GM12878 (cell line): ENCODE data around the gene FOXI1. TPM values are rescaled to one million over a fixed set of nuclear protein-coding genes. Genes with fewer than 3 reads are reported as not detected.

ENCODE experiments used
- ATAC-seq: fragments of 200-7000 bp; cut with Tn5 transposase; 3 replicates; pipeline ENCODE4 v1.9.1; 2020; ENCODE audit warnings: mild to moderate bottlenecking, moderate library complexity
- BruUV-seq: library from RNA; stranded (reverse); fragments of 400-500 nt; replicated peaks from 2 replicates; lab custom pipeline; 2021; lab: Mats Ljungman, UMichigan
- CTCF ChIA-PET: fragments of 300-600 bp; sonication (Branson Sonifier 250); formaldehyde crosslinking; extraction: SDS; loops from one replicate; lab custom pipeline; 2021; ENCODE audit warnings: inconsistent platforms; lab: Yijun Ruan, JAX
- POLR2A ChIA-PET: fragments of 350-600 bp; formaldehyde crosslinking; extraction: SDS; loops from one replicate; lab custom pipeline; 2021; ENCODE audit warnings: inconsistent platforms; lab: Charles Lee
- RAD21 ChIA-PET: fragments of 300-600 bp; sonication (Branson Sonifier 250); formaldehyde crosslinking; loops from one replicate; lab custom pipeline; 2023; ENCODE audit warnings: antibody characterized with exemption; ENCODE audit not compliant: unreplicated experiment; lab: Charles Lee
- SMC1A ChIA-PET: fragments of 300-600 bp; sonication (Branson Sonifier 250); formaldehyde crosslinking; loops from one replicate; lab custom pipeline; 2023; ENCODE audit not compliant: unreplicated experiment, uncharacterized antibody; lab: Charles Lee
- DNase-seq: peaks from one replicate; pipeline ENCODE4 v3.0.0-alpha.2; 2011; ENCODE audit warnings: low read depth, low spot score
- FAIRE-seq: peaks from 3 replicates; lab custom pipeline; 2011; peaks lifted over from hg19 to GRCh38; lab: Jason Lieb, UNC
- H2AFZ ChIP-seq: 2 replicates; pipeline ENCODE4 v1.6.0; 2011; ENCODE audit warnings: low read depth, low read length, control low read depth; ENCODE audit not compliant: control insufficient read depth
- H3K27ac ChIP-seq: 2 replicates; pipeline ENCODE4 v1.5.1; 2011; ENCODE audit warnings: control low read depth; ENCODE audit not compliant: control insufficient read depth, insufficient read depth
- H3K27me3 ChIP-seq, 2 experiments: replicated peaks in 1 of 2; 2 replicates each; pipeline versions ENCODE4 v1.6.0 to v1.6.1; 2011; ENCODE audit warnings: low read length in 1 of 2; ENCODE audit not compliant: control insufficient read depth in 2 of 2, insufficient read depth in 2 of 2
- H3K36me3 ChIP-seq, 2 experiments: 2 replicates each; pipeline ENCODE4 v1.5.1; 2011; ENCODE audit warnings: low read length in 1 of 2; ENCODE audit not compliant: control insufficient read depth in 2 of 2, insufficient read depth in 2 of 2
- H3K4me1 ChIP-seq: 2 replicates; pipeline ENCODE4 v1.6.1; 2011; ENCODE audit warnings: mild to moderate bottlenecking, low read length, moderate library complexity, mixed read lengths; ENCODE audit not compliant: control insufficient read depth, insufficient read depth
- H3K4me2 ChIP-seq: 2 replicates; pipeline ENCODE4 v1.6.0; 2011; ENCODE audit warnings: control low read depth; ENCODE audit not compliant: control insufficient read depth, insufficient read depth
- H3K4me3 ChIP-seq: fragments of 200-600 bp; sonication (generic); 2 replicates; pipeline ENCODE4 v1.5.1; 2016
- H3K79me2 ChIP-seq: 2 replicates; pipeline ENCODE4 v1.6.0; 2011; ENCODE audit warnings: low read length; ENCODE audit not compliant: control insufficient read depth, insufficient read depth
- H3K9ac ChIP-seq: 2 replicates; pipeline ENCODE4 v1.8.0; 2011; ENCODE audit warnings: low read length, control low read depth, mixed read lengths; ENCODE audit not compliant: control insufficient read depth, insufficient read depth
- H3K9me3 ChIP-seq: replicated peaks from 3 replicates; pipeline ENCODE4 v1.5.1; 2011; ENCODE audit warnings: mild to moderate bottlenecking, low read length; ENCODE audit not compliant: control insufficient read depth, insufficient read depth
- H4K20me1 ChIP-seq: 2 replicates; pipeline ENCODE4 v1.6.0; 2011; ENCODE audit not compliant: control insufficient read depth, insufficient read depth
- BACH1 ChIP-seq: fragments of 450-650 bp; IDR thresholded peaks from 2 replicates; pipeline ENCODE4 v1.6.1; 2017; ENCODE audit warnings: mild to moderate bottlenecking, borderline replicate concordance
- EED ChIP-seq: sonication (generic); IDR thresholded peaks from 2 replicates; pipeline ENCODE4 v1.6.1; 2016; ENCODE audit warnings: antibody characterized with exemption, low read depth
- FOXM1 ChIP-seq: IDR thresholded peaks from 2 replicates; pipeline ENCODE4 v1.6.1; 2012; ENCODE audit warnings: low read depth, mild to moderate bottlenecking, inconsistent platforms, low read length, moderate library complexity
- GABPA ChIP-seq: IDR thresholded peaks from 2 replicates; pipeline ENCODE4 v1.6.1; 2014; ENCODE audit warnings: antibody characterized with exemption, low read depth, mild to moderate bottlenecking, inconsistent platforms
- IRF5 ChIP-seq: fragments of 450-650 bp; IDR thresholded peaks from 2 replicates; pipeline ENCODE4 v1.6.1; 2017; ENCODE audit warnings: borderline replicate concordance
- MTA2 ChIP-seq: fragments of 450-650 bp; IDR thresholded peaks from 2 replicates; pipeline ENCODE4 v1.6.1; 2016; ENCODE audit warnings: low read depth, mild to moderate bottlenecking, moderate library complexity
- NBN ChIP-seq: fragments of 450-650 bp; IDR thresholded peaks from 2 replicates; pipeline ENCODE4 v1.6.1; 2016
- NFYA ChIP-seq: IDR thresholded peaks from 2 replicates; pipeline ENCODE4 v1.6.1; 2011; ENCODE audit warnings: low read depth, mild to moderate bottlenecking, low read length, improper control_type of control experiment, borderline replicate concordance
- SMAD5 ChIP-seq: IDR thresholded peaks from 2 replicates; pipeline ENCODE4 v1.6.1; 2016; ENCODE audit warnings: antibody characterized with exemption, low read depth
- SRF ChIP-seq, 2 experiments: IDR thresholded peaks; 2 replicates each; pipeline ENCODE4 v1.6.1; 2011; ENCODE audit warnings: low read depth in 2 of 2, low read length in 2 of 2, mild to moderate bottlenecking in 1 of 2, moderate library complexity in 1 of 2
- WGBS: methylation state at CpG from one replicate; pipeline ENCODE4 v1.1.6; 2016; ENCODE audit warnings: low lambda C conversion rate; ENCODE audit not compliant: insufficient replicate concordance, insufficient coverage; ENCODE audit errors: missing lambda C conversion rate; 5-methylcytosine and 5-hydroxymethylcytosine counted together
- in situ Hi-C: fragments of 300-500 bp; cut with MboI; formaldehyde crosslinking; loops from 9 replicates; pipeline ENCODE4 v1.14.3; 2018; ENCODE audit warnings: mixed read lengths
- intact Hi-C: fragments of 100-400 bp; cut with micrococcal nuclease; formaldehyde crosslinking; loops from one replicate; pipeline ENCODE4 v1.14.2; 2022; ENCODE audit not compliant: unreplicated experiment
- polyA plus RNA-seq, 11 experiments: library from polyadenylated mRNA; depleted of rRNA in 4 of 11; unstranded in 6 of 11; stranded (reverse) in 5 of 11; fragments of >200 nt; fragmentation: Nextera tagmentation in 4 of 11; fragmentation: Illumina TruSeq in 1 of 11; extraction: Ambion mirVana in 4 of 11; extraction: Trizol in 1 of 11; gene quantifications; 1 replicate in 1 of 11; 2 replicates in 10 of 11; pipeline versions ENCODE4 v1.2.1 to v1.2.3, GENCODE V29; 2011 to 2016; ENCODE audit warnings: inconsistent platforms in 2 of 11, missing spikeins in 2 of 11, low read depth in 1 of 11
- total RNA-seq, 4 experiments: library from RNA; depleted of rRNA in 3 of 4; stranded (reverse); fragments of >200 nt in 3 of 4; fragmentation: Illumina TruSeq in 1 of 4; extraction: Trizol in 1 of 4; gene quantifications; 2 replicates each; pipeline versions ENCODE4 v1.2.1 to v1.2.3, GENCODE V29; 2013 to 2021
- TF ChIP-seq, protein P1 (sequence below): fragments of 450-650 bp; IDR thresholded peaks from 2 replicates; pipeline ENCODE4 v1.6.1; 2017; ENCODE audit warnings: mild to moderate bottlenecking

The FOXI1 gene
- total and polyA plus RNA-seq, 10 of the 15 experiments (the other 5 are each of a cell fraction or from before 2014, with no cell fraction given) = not detected

DNA sequence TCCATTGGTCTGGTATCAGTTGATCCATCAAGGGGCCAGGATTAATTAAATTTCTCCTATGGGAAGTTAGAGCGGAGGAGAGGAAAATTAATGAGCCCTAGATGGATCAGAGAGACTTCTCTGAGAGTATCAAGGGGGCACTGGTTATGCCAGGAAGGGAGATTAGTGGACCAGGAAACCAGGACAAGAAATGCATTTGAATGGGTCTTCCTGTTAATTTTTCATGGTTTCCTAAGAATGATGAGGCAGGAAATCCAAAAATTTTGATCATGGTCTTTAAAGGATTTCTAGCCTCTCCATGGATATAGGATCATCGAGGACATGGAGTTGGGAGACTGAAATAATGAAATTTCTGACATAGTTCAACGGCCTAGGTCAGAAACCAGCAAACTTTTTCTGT is 30.8 kb downstream of the FOXI1 start:
- no peak overlapping the region for H3K9ac ChIP-seq
- H3K27me3 ChIP-seq = peaks cover 2 to 3% of the 10 kb centered on the region in 2 experiments; a peak in 1 of 4 replicates
- POLR2A ChIA-PET = no interaction called here
- in situ Hi-C loops = no loop called here
- H3K79me2 ChIP-seq = no peaks in the 10 kb centered on the region
- FAIRE-seq = no peak
- ATAC-seq = no peak
- H3K4me1 ChIP-seq = no peaks in the 10 kb centered on the region
- no peaks in the 10 kb centered on the region for H3K9me3 ChIP-seq
- DNase-seq = no peak
- H3K27ac ChIP-seq = no peak overlapping the region
- 0% methylated on average over 3 of the region's 3 CpGs for WGBS
- SMC1A ChIA-PET = no interaction called here
- no peaks in the 10 kb centered on the region for H3K36me3 ChIP-seq
- H3K4me3 ChIP-seq = no peak overlapping the region
- intact Hi-C loops = no loop called here
- no peak overlapping the region for H2AFZ ChIP-seq
- RAD21 ChIA-PET = no interaction called here
- TF ChIP-seq SMAD5 = no peak
- no peak for TF ChIP-seq NBN
- TF ChIP-seq, all 136 proteins: peak for 0
- Histone ChIP-seq H3K4me2 (no peak overlapping the region), H4K20me1 (no peaks in the 10 kb centered on the region)
- CTCF ChIA-PET = no interaction called here
- BruUV-seq = no TSS peak

DNA sequence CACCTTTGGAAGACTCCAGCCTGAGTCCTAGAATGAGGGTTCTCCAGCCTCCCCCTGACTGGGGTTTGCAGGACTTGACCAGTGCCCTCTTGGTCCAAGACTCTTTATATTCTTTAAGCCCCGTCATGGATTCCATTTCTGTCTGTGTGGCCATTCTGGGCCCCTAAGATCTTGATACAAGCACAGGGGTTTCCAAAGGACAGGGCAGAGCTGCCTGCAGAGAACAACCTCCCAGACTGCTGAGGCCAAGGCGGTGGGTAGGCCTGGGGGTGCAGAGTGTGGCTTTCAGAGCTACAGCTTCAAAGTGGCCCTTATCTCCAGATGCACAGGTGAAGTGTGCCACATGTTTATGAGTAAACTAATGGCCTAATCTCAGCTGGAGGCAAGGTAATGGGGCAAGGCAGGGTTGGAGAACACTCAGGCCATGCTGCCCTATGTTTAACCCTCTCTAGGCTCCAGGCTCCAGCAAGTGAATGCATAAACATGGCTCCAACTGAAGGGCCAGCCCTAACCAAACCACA is 32.1 kb downstream of the FOXI1 start:
- Histone ChIP-seq H3K27ac (no peak overlapping the region), H2AFZ (no peak overlapping the region), H3K4me2 (no peak overlapping the region), H3K79me2 (no peaks in the 10 kb centered on the region), H4K20me1 (no peaks in the 10 kb centered on the region), H3K27me3 (peaks cover 2 to 5% of the 10 kb centered on the region in 2 experiments; a peak in 1 of 4 replicates), H3K4me3 (no peak overlapping the region), H3K9me3 (no peaks in the 10 kb centered on the region), H3K4me1 (no peaks in the 10 kb centered on the region), H3K9ac (no peak overlapping the region), H3K36me3 (no peaks in the 10 kb centered on the region)
- BruUV-seq = no TSS peak
- RAD21 ChIA-PET = interaction anchor here (0.6 kb wide), 1 partner anchor 519 kb away, joined by 3 read pairs; no protein-coding TSS in a partner anchor
- POLR2A ChIA-PET = no interaction called here
- CTCF ChIA-PET = no interaction called here
- SMC1A ChIA-PET = no interaction called here
- in situ Hi-C loops (no loop called here), intact Hi-C loops (no loop called here)
- 13% methylated on average over 2 of the region's 2 CpGs for WGBS
- no peak for DNase-seq
- FAIRE-seq = no peak
- ATAC-seq = no peak
- TF ChIP-seq BACH1 (no peak), IRF5 (no peak), SRF (IDR thresholded peaks at IDR 0.05; ENCODE audit: low read depth in 2 of 2, low read length in 2 of 2) (no peak), NFYA (no peak), MTA2 (no peak), FOXM1 (no peak), GABPA (no peak), EED (no peak)
- TF ChIP-seq, protein P1, sequence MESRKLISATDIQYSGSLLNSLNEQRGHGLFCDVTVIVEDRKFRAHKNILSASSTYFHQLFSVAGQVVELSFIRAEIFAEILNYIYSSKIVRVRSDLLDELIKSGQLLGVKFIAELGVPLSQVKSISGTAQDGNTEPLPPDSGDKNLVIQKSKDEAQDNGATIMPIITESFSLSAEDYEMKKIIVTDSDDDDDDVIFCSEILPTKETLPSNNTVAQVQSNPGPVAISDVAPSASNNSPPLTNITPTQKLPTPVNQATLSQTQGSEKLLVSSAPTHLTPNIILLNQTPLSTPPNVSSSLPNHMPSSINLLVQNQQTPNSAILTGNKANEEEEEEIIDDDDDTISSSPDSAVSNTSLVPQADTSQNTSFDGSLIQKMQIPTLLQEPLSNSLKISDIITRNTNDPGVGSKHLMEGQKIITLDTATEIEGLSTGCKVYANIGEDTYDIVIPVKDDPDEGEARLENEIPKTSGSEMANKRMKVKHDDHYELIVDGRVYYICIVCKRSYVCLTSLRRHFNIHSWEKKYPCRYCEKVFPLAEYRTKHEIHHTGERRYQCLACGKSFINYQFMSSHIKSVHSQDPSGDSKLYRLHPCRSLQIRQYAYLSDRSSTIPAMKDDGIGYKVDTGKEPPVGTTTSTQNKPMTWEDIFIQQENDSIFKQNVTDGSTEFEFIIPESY = no peak
